PC-3 (cell line): Measurements from ENCODE around the gene PRM3.

Experiments used
- EZH2 ChIP-seq: fragments of 300-600 bp; sonication (generic); IDR thresholded peaks from one replicate; pipeline ENCODE4 v1.6.1; 2017; ENCODE audit warnings: antibody characterized with exemption, mild to moderate bottlenecking, low read length; ENCODE audit not compliant: unreplicated experiment
- TF ChIP-seq, protein P1 (sequence below): fragments of 300-600 bp; sonication (generic); conservative IDR thresholded peaks from 2 replicates; pipeline ENCODE4 v1.5.1; 2017; ENCODE audit warnings: antibody characterized with exemption, low read depth, mild to moderate bottlenecking, low read length

DNA sequence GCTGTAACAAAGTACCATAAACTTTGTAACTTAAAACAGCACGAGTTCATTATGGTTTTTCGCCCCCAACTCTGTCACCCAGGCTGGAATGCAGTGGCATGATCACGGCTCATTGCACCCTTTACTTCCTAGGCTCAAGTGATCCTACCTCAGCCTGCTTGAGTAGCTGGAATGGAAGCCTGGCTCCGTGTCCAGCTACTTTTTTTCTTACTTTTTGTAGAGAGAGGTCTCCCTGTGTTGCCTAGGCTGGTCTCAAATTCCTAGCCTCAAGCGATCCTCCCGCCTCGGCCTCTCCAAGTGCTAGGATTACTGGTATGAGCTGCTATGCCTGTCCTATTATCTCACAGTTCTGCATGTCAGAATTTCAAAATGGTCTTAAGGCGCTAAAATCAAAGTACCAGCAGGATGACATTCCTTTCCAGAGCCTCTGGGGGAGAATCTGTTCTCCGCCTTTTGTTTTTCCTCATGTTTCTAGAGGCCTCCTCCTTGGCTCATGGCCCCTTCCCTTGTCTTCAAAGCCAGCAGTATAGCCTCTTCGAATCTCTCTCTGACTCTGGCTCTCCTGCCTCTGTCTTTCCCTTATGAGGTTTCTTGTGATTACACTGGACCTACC is 17.8 kb upstream of the PRM3 start:
- TF ChIP-seq, protein P1, sequence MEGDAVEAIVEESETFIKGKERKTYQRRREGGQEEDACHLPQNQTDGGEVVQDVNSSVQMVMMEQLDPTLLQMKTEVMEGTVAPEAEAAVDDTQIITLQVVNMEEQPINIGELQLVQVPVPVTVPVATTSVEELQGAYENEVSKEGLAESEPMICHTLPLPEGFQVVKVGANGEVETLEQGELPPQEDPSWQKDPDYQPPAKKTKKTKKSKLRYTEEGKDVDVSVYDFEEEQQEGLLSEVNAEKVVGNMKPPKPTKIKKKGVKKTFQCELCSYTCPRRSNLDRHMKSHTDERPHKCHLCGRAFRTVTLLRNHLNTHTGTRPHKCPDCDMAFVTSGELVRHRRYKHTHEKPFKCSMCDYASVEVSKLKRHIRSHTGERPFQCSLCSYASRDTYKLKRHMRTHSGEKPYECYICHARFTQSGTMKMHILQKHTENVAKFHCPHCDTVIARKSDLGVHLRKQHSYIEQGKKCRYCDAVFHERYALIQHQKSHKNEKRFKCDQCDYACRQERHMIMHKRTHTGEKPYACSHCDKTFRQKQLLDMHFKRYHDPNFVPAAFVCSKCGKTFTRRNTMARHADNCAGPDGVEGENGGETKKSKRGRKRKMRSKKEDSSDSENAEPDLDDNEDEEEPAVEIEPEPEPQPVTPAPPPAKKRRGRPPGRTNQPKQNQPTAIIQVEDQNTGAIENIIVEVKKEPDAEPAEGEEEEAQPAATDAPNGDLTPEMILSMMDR: no peak
- TF ChIP-seq EZH2: no peak
